A673 (cell line): Measurements from ENCODE around the gene CELA2B.
"Not testable (repeated sequence)": the region's sequence is repeated elsewhere in the genome, so short reads cannot be mapped to it uniquely, and the experiment has no call there.

ENCODE experiments used
- EZH2 ChIP-seq: fragments of 200-600 bp; sonication (generic); IDR thresholded peaks from 2 replicates; pipeline ENCODE4 v1.6.1; 2017; ENCODE audit warnings: borderline replicate concordance, low read depth, mild to moderate bottlenecking, mixed read lengths, antibody characterized with exemption, low read length; ENCODE audit not compliant: poor library complexity, severe bottlenecking
- TF ChIP-seq, protein P1 (sequence below): fragments of 300-800, 200-600 bp; sonication (generic); conservative IDR thresholded peaks from 2 replicates; pipeline ENCODE4 v1.5.1; 2017; ENCODE audit warnings: low read depth, mild to moderate bottlenecking, antibody characterized with exemption, low read length, moderate library complexity, mixed read lengths

DNA sequence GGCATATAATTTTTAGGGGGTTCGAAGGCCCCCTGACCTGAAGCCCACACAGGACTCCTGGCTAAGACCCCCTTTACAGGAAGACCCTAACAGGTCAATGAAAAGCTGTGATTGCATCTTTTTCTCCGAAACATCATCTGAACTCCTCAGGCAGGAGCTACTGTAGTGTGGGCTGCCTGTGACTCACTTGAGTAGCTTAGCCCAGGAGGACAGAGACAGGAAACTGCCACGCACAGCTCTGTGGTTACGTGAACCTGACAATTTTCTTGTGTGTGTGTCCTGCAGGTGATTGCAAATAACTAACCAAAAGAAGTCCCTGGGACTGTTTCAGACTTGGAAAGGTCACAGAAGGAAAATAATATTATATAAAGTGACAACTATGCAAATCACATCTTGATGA, 15.1 kb downstream of the CELA2B start:
- not testable (repeated sequence) for TF ChIP-seq EZH2
- TF ChIP-seq, protein P1, sequence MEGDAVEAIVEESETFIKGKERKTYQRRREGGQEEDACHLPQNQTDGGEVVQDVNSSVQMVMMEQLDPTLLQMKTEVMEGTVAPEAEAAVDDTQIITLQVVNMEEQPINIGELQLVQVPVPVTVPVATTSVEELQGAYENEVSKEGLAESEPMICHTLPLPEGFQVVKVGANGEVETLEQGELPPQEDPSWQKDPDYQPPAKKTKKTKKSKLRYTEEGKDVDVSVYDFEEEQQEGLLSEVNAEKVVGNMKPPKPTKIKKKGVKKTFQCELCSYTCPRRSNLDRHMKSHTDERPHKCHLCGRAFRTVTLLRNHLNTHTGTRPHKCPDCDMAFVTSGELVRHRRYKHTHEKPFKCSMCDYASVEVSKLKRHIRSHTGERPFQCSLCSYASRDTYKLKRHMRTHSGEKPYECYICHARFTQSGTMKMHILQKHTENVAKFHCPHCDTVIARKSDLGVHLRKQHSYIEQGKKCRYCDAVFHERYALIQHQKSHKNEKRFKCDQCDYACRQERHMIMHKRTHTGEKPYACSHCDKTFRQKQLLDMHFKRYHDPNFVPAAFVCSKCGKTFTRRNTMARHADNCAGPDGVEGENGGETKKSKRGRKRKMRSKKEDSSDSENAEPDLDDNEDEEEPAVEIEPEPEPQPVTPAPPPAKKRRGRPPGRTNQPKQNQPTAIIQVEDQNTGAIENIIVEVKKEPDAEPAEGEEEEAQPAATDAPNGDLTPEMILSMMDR = not testable (repeated sequence)
